Posterior cingulate gyrus (tissue), 11 donors: ENCODE results near the gene LRBA.
"Not testable (repeated sequence)": the region's sequence is repeated elsewhere in the genome, so short reads cannot be mapped to it uniquely, and the experiment has no call there.

Experiments used
- DNase-seq, 10 donors: peaks; one replicate each; pipeline versions ENCODE4 v3.0.0 to v3.0.0-alpha.2; 2020 to 2021; ENCODE audit warnings: mixed read lengths in 3 of 10
- intact Hi-C: fragments of 100-400 bp; cut with DNase I; formaldehyde crosslinking; loops from one replicate; pipeline ENCODE4 v1.15.1; 2023

The LRBA gene

DNA sequence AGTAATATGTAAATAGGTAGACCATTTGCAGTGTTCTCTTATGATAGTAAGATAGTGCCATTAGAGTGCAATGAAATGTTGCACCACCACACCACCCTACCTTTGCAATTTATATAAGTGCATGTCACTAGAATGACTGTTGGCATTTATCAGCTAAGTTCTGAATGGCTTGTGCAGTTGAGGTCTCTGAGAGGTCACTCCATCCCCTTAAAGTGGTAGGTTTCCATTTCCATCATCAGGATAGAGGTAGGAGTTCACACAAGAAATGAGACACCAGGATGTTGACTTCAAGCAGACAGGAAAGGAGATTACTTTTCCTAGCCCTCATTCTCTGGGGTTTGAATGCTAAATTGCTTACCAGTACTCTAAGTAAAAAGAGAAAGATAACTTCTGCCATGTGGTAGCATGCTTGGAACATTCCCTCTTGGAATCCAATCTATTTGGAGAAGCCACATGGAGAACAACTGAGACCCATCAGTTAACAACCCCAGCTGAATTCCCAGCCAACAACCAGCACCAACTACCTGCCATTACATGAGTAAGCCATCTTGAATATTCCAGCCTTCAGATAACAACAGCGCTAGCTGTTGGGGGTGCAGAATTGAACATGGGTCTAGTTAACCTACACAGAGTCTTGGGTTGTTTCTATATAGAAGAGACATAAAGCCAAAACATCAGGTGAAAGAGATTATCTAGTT lies 6.7 kb upstream of the LRBA start:
- intact Hi-C loops = no loop called here
- DNase-seq = no peak

DNA sequence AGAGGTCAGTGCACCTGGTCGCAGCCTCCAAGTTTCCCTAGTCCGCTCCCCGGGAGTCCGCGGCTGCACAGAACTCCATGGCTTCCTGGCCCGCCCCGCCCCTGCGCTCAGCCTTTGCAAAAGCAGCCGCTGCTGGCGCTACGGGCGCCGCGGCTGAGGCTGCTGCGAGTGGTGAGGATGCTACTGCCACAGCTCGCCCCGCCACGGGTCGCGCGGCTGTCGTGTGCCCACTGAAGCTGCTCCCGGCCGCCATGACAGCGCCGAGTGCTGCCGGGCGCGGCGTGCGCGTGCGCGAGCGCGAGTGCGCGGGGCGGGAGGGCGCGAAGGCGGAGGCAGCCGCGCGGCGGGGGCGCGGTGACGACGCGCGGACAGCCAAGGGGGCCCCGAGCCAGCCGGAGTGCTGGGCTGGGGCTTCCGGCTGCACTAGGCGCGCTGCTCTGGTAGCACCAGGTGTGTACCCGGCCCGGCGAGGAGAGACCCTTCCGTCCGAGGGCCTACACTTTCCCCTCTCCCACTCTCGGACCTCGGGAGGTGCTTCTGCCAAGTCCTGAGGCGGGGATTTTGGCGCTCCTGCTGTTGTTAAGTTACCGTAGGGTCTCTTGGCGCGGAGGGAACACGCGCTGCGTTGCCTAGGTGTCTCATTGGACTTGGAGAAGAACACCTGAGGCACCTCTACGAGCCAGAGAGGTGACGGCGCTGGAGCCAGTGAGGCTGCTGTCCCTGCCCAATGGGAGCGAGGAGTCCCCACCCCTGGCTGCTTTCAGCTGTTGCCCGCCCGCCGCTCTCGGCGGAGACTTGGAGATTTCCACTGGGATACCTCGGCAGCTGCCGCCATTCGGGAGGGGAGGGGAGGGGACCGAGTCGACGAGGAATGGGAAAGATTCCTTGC lies 619 bp upstream of the LRBA start:
- DNase-seq = peak; percentile 55 to 97 (median 80)
- intact Hi-C loops = loop anchor here (2.0 kb wide), 1 partner anchor 83 kb away; the partner anchor contains the start of gene RPS3A

DNA sequence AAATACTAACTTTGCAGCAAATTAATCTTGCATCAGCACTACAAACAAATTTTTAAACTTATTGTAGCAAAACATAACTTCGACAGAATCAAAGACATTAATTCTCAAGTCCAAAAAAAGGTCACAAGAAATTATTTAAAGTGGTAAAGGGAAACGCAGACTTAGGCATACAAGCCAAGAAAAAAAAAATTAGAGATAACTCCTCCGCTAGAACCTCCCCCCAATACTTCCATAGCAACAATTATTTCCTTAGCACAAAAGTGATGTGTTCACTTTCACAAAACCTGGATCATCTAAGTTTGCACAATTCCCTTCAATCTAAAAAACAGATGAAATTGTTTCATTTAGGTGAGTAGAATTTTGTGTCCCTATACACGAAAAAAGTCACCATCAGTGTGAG lies 1.1 kb downstream of the LRBA start:
- intact Hi-C loops = no loop called here
- DNase-seq = no peak

DNA sequence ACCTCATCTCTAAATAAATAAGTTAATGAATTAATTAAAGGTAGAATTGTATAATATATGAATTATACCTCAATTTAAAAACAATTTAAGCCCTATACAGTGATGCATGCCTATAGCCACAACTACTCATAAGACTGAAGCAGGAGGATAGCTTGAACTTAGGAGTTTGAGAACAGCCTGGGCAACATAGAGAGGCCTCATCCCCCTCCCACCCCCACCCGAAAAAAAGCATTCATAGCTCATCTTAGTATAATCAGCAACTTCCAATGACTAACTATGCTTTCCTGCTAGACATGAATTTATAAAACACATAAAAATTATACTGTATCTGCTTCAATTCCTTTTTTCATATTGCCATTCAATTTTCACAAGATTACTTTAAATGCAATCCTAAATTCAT lies 1.6 kb downstream of the LRBA start:
- no peak for DNase-seq
- intact Hi-C loops = no loop called here

DNA sequence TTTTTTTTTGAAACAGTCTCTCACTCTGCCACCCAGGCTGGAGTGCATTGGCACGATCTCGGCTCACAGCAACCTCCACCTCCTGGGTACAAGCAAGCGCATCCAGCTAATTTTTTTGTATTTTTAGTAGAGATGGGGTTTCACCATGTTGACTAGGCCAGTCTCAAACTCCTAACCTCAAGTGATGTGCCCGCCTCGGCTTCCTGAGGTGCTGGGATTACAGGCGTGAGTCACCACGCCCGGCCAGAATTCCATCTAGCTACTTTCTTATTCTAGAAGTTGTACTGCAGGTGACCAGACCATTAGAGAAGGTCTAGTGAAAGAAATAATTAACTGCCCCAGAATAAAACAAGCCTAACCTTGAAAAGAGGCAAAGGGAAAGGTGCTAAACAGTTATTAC lies 2.3 kb downstream of the LRBA start:
- intact Hi-C loops = no loop called here
- DNase-seq = no peak

DNA sequence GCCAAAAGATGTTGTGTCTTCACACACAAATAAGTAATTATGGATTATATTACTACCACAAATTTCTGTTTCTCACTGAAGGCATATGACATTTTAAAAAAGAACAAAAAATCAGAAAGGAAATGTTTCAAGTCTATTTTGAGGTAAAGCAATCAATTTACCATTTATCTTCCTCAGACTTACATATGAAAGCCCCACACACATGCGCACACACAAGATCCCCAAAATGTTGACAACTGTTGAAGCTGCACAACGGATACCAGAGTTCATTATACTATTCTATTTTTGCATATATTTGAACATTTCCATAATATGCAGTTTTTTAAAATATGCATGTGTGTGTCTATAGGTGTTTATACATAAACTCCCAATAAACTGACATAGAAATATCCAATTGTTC lies 2.7 kb downstream of the LRBA start:
- no peak for DNase-seq
- intact Hi-C loops = no loop called here

DNA sequence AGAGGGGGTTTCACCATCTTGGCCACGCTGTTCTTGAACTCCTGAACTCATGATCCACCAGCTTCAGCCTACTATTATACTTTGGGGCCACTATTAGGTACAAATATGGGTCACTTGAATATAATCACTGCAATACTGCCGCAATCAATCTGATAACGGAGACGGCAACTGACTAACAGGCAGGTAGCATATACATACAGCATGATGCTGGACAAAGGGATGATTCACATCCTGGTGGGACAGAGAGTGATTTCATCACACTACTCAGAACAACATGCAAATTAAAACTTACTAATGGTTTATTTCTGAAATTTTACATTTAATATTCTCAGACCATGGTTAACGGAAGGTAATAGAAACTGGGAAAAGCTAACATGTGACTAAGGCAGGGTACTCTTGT lies 10.9 kb downstream of the LRBA start:
- DNase-seq = no peak
- intact Hi-C loops = no loop called here

DNA sequence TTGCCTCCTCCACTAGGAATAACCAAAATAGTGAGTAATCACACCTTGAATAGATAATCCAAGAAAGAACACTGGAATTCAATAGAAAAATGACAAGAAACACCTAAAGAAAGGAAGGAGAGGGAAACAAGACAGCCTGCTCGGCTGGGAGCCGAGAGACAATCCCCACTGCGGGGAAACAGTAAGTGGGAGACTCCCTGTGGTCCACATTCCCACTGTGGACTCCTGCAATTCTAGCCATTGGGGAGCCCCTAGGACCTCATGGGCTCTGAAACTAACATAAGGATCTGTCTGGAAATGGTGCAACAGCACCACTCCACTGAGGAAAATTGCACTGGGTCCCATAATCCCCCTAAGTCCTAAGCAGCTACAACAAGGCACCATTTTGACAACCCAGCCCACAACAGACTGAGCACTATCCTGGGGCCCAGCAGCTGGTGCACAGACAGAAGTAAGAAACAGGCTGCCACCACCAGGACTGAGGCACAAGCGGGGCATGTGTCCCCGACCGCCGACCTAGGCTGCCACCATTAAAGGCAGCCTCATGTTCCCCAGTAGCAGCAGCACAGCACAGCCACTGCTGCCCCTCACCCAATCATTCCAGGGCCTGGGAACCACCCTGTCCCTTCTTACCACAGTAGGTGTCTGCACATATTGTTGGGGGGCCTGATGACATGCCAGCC lies 14.2 kb downstream of the LRBA start:
- no peak for DNase-seq
- intact Hi-C loops = no loop called here

DNA sequence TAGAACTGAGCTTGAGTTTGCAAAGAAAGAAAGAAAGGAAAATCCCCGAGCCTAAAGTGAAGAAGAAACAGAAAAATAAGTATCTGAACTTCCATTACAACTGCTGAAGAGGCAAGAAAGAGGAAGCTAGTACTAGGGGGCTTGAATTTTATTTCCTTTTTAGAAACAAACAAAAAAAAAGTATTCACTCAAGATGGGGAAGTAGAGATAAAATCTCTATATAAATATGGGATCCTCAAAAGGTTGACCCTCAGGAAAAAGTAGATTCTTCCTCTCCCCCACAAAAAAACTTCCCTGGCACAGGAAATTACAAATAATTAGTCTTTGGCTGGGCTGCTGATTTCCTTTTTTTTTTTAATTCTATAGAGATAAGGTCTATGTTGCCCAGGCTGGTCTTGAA lies 16.0 kb downstream of the LRBA start:
- intact Hi-C loops = no loop called here
- no peak for DNase-seq

DNA sequence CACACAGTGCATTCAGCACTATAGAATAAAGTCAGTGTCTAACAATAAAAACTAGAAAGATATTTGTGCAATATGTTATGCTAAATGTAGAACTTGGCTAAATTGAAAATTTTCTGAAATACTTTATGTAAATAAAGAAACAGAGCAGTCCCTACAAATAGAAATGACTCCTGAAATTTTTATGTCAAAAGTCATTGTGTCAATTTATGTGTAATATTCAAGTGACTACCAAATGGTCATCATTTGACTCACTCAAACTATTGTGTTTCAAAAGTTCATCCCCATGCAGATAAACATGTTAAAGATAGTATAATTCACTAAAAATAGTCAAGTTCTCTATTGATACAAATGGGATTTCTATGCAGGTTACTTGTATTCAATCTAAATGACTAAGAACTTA lies 17.9 kb downstream of the LRBA start:
- intact Hi-C loops = no loop called here
- DNase-seq = no peak

DNA sequence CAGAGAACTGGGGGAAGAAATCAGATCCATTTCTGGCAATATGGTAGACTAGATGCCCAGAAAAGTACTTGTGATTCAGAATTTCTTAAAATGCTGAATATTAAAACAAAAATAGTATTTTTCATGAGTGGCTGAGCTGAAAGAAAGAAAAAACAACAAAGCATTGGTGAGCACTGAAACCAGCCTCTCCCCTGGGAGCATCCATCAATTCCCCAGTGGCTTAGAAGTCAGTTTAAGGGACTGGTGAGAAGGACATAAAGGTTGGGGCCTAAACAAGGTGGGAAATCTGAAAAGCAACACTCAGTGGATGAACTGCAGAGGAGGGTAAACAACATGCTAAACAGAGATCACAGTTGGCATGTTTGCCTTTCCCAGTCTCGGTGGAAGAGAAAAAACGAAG lies 20.4 kb downstream of the LRBA start:
- intact Hi-C loops = no loop called here
- DNase-seq = no peak

DNA sequence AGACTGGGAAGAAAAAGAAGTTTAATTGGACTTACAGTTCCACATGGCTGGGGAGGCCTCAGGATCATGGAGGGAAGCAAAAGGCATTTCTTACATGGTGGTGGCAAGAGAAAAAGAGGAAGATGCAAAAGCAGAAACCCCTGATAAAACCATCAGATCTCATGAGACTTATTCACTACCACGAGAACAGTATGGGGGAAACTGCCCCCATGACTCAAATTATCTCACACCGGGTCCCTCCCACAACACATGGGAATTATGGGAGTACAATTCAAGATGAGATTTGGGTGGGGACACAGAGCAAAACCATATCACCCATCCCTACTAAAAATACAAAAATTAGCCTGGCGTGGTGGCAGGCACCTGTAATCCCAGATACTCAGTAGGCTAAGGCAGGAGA lies 21.5 kb downstream of the LRBA start:
- intact Hi-C loops, DNase-seq: not testable (repeated sequence)

DNA sequence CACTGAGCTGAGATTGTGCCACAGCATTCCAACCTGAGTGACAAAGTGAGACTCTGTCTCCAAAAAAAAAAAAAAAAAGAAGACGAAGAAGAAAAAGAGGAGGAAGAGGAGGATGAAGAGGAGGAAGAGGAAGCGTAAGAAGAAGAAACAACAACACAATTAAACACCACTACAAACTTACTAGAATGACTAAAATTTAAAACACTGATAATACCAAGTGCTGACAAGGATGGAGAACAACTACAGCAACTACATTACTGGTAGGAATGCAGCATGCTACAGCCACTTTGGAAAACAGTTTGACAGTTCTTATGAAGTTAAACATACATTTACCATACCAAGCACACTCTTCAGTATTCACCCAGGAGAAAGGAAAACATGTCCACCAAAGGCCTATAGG lies 24.1 kb downstream of the LRBA start:
- intact Hi-C loops = no loop called here
- DNase-seq = no peak

DNA sequence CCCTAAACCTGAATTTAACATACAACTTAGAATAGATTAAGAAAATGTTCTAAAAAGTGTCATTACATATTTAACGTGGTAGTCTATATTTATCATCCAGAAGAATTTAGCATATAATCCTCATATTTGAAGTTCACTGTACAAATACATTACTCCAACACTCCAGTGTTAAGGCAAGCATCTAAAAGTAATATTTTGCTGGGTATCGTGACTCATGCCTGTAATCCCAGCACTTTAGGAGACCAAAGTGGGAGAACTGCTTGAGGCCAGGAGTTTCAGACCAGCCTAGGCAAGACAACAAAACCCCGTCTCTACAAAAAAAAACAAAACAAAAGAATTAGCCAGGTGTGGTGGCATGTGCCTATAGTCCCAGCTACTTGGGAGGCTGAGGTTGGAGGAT lies 24.8 kb downstream of the LRBA start:
- intact Hi-C loops = no loop called here
- no peak for DNase-seq

DNA sequence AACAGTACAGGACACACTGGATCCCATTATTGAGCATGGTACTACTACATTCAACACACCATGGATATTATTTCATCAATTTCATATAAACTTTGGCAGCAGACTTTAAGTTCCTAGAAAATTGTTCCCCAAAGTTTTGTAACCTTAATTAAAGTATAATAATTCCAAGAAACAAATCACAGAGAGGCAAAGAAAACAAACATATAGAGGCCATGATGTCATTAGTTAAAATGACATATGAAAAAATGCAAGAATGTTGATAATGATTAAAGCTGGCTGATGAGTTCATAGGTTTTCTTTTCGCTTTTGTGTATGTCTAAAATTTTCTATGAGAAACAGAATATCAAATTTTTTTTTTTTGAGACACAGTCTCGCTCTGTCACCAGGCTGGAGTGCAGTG lies 26.8 kb downstream of the LRBA start:
- intact Hi-C loops = no loop called here
- no peak for DNase-seq

DNA sequence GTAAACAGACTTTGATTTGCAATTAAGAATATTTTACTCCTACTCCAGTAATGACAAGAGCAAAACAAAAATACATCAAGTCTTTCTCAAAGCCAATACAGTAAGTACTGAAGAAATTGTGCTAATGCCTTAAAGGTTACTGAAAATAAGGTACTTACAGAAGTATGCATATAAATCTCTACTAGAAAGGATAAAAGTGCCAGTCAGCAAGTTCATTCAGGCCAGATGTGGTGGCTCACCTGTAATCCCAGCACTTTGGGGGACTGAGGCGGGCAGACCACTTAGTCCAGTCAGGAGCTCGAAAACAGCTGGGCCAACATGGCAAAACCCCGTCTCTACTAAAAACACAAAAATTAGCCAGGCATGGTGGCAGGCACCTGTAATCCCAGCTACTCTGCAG lies 27.9 kb downstream of the LRBA start:
- no peak for DNase-seq
- intact Hi-C loops = no loop called here

DNA sequence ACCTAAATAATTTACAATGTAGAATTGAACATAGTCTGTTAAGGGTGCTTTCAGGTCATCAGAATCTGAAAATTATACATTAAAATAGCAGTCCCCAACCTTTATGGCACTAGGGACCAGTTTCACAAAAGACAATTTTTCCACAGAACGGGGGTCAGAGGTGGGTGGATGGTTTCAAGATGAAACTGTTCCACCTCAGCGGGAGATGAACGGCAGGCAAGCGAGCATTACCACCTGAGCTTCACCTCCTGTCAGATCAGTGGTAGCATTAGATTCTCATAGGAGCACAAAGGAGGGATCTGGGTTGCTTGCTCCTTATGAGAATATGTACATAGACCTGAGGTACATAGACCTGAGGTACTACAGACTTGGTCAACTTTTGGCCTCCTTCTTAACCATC lies 29.0 kb downstream of the LRBA start:
- intact Hi-C loops = no loop called here
- DNase-seq = no peak

DNA sequence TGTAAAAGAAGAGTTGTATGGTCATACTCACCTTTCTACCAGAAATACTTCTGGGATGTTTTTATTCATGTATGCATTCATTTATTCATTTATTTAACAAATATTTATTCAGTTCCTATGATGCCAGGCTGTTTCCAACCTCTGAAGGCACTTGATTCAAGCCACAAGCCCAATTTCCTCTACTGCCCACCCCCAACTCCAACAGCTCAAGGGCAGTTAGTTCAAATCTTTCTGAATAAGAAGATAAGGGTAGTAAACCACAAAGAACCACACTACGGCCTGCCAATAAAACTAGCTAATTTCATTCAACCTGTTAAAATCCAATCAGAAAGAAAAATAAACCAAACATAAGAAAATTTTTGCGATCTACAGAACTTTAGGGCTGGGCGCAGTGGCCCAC lies 31.2 kb downstream of the LRBA start:
- intact Hi-C loops = no loop called here
- DNase-seq = no peak

DNA sequence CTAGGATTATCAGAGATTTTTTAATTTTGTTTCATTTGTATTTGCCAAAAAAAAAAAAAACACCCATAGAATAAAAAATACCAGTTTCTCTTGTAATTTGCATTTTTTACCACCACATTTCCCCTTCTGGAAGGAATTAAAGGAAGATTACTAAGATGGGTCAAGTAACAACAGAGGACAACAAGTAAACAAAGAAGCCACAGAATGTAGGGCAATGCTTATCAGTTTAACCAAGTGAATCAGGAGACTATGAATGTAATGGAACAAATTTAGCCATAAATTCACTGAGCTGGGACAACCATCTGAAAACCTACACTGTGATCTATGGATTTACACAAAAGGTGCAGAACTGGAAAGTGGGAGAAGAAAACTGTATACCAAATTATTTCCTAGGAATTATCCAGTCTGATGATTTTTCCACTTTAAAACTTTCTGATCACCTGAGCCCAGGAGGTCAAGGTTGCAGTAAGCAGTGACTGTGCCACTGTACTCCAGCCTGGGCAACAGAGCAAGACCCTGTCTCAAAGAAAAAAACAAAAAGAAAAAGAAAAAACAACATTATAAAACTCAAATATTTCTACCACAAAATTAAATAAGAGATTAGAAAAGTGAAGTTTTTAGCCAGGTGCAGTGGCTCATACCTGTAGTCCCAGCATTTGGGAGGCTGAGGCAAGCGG lies 32.4 kb downstream of the LRBA start:
- no peak for DNase-seq
- intact Hi-C loops = no loop called here

DNA sequence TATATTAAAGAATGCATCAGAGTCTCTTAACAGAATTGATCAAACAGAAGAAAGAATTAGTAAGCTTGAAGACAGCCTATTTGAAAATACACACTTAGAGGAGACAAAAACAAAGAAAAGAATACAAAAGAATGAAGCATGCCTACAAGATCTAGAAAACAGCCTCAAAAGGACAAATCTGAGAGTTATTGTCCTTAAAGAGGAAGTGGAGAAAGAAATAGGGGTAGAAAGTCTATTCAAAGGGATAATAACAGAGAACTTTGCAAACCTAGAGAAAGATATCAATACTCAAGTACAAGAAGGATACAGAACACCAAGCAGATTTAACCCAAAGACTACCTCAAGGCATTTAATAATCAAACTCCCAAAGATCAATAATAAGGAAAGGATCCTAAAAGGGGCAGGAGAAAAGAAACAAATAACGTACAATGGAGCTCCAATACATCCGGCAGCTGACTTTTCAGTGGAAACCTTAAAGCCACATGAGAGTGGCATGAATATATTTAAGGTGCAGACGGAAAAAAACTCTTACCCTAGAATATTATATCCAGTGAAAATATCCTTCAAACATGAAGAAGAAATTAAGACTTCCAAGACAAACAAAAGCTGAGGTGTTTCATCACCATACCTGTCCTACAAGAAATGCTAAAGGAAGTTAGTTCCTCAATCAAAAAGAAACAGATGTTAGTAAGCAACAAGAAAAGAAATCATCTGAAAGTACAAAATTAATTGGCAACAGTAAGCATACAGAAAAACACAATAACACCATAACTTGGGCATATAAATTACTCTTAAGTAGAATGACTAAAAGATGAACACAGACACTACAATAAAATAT lies 36.1 kb downstream of the LRBA start:
- intact Hi-C loops = no loop called here
- no peak for DNase-seq
